IPS-NIHi7 (cell line): Measurements from ENCODE around the gene ICE2.
"Not testable (repeated sequence)": the region's sequence is repeated elsewhere in the genome, so short reads cannot be mapped to it uniquely, and the experiment has no call there.

ENCODE experiments used
- DNase-seq: peaks from one replicate; pipeline ENCODE4 v3.0.0; 2012; ENCODE audit warnings: mixed read lengths; ENCODE audit errors: extremely low spot score

The ICE2 gene

DNA sequence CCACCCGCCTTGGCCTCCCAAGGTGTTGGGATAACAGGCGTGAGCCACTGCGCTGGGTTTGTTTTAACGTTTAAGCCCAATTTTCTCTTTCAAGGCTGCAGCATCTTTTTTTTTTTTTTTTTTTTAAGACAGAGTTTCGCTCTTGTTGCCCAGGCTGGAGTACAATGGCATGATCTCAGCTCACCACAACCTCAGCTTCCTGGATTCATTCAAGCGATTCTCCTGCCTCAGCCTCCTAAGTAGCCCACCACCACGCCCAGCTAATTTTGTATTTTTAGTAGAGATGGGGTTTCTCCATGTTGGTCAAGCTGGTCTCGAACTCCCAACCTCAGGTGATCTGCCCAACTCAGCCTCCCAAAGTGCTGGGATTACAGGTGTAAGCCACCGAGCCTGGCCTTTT, 68.6 kb downstream of the ICE2 start:
- DNase-seq, result not testable (repeated sequence)

DNA sequence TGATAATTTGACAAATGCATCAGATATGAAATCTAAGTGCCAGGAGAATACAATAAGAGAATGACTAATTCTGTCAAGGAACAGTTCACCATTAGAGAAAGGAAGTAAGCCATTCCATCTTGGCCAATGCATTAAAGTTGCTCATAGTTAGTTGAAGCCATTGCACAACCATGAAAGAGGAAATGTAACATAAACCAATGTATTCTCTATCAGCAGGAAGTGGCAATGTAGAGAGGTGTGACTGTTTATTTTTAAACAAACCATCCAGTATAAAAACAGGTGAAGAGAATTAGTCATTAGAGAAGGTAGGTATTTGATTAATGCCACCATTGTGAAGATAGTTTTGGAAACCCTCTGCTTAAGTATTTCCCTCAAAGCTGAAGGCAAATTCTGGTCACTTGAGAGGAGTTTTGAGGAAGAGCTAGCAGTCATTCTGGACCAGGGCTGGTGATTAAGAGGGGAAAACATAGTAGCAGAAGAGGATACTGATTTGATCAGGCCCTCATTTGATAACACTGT, 70.4 kb downstream of the ICE2 start:
- DNase-seq, result no peak

GRCh38 chr15:60407415-60407805, 71.5 kb downstream of the ICE2 start:
- peak; percentile 26 for DNase-seq

DNA sequence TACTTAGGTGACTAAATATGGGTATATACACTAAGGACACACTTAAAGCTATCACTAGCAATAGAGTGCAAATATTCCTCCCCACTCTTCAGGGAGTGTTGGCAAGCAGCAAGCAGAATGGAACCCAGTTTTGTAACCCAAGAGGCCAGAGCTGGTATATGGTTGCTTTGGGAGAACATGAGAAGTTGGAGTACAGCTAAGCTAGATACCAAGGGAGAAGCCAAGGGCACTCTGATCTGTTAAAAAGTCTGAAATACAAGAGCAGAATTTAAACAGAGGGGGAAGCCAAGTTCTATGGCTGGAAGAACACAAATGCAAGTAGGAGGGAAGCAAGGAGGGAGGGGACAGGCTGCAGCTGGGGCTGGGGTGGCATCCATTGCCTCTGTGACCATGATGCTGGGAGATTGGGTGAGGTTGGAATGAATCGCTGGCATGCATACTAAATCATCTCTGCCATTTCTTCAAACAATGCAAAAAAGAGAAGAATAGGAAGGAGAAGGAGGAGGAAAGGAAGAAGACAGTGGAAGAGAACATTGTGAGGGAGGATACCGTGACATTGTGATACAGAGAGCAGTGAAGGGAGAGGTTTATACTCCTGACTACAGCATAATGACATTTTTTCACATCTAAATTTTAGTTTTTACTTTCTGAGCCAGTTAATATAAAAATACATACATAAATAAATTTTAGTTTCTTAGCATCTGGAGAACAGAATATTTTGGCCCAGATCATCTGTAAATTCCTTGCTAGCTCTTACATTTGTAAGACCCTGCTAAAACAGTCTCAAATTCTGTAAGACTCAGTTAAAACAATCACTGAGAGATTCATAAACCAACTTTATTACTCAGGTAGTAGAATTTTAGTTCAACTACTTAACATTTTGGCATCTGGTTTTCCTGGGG, 72.2 kb downstream of the ICE2 start:
- no peak for DNase-seq

DNA sequence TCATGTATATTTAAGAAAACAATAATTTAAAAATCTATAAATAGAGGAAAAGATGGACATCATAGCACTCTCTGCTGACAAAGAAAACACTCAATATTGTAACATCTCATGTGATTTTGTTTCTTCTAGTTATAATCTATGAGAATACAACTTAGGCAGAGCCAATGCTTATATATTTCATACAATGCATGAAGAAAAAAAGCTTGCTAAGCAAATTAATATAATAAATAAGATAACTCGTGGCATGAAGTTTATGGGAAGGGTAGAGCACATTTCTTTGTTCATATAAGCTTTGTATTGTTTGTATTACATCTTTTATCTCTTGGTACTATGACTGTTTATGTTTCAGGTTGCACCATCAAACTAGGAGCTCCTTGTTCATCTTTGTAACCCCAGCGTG, 73.5 kb downstream of the ICE2 start:
- no peak for DNase-seq

- not testable (repeated sequence) for DNase-seq
Measured at GRCh38 chr15:60404351-60404750, 74.6 kb downstream of the ICE2 start.

GRCh38 chr15:60400944-60401343, 78.0 kb downstream of the ICE2 start:
- no peak for DNase-seq

DNA sequence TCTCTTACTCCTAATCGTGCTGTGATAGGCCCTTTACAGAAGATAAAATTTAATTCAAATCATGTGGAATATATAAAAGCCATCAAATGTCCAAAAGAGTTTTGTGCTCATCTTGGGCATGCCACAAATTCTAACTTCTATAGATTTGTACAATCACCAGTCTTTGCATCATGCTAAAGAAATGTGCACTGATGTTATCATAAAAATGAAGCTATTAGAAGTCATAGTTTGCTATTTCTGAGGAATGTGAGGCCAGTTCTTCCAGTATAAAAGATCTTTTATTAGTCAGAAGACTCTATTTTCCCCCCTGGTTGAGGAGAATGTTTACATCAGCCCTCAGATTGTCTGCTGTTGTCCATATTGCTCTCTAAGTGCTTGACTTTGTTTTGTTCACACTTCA, 79.0 kb downstream of the ICE2 start:
- no peak for DNase-seq

DNA sequence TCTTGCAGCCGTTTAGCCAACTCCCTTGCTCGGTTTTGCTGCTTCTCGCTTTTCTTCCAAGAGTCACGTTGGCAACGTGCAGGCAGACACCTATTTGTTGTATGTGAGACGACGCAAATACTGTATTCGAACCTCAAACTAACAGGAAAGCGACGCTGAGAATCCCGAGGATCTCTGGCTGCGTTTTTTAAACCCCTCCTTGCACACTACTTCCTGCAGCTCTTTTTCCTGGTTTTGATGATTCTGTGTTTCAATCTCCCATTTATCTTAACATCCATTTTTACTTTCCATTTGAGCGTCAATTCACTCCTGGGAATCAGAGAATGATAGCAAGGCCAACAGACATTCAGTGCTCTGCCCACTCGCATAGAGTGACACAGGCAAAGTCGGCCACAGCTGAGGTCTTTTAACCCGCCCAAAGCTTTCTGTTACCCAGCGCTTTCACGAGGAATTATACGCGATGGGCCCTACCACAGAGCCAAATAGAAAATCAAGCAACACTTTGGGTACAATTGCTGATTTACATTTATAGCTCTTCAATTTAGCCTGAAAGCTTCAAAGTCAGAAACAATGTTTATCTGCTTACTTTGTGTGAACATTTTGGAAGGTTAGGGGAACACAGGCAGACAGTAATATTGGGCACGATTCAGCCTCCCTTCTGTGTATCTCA, 79.6 kb downstream of the ICE2 start:
- no peak for DNase-seq

DNA sequence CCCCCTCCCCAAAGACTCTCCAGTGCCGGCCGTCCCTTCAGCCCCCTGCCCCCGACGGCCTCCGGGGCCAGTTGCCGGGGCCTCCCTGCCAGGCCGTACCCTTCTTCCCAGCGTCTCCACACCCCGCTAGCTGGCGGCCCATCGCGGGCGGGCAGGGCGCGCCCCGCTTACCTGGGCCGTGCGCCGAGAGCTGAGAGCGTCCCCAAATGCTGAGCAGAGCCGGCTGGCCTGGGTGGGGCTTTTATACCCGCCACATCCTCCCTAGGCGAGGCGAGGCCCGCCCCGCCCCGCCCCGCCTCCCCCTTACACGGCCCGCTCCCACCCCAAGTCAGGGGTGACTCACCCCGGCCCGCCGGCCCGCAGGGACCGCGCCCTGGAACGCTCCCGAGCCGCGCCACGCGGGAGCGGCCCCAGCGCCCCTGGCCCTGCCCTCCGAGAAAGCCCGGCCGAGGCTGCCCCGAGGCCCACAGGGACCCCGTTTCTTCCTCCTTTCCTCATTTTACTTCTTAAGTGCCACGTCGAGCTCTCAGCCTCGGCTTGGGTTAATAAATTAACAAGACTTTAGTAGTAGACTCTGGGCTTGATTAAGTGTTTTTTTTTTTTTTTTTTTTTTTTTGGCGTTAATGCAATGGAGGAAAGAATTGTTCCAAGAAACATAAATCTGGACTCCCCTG, 81.0 kb downstream of the ICE2 start, which contains the start of gene ANXA2:
ANXA2 (minus strand) TSS at position 215 of the 674 bp plus-strand sequence. CDS start 11,911 bp downstream, outside the sequence.
- DNase-seq, result peak; percentile 84

GRCh38 chr15:60396958-60397771, 81.8 kb downstream of the ICE2 start:
- peak; percentile 54 for DNase-seq

DNA sequence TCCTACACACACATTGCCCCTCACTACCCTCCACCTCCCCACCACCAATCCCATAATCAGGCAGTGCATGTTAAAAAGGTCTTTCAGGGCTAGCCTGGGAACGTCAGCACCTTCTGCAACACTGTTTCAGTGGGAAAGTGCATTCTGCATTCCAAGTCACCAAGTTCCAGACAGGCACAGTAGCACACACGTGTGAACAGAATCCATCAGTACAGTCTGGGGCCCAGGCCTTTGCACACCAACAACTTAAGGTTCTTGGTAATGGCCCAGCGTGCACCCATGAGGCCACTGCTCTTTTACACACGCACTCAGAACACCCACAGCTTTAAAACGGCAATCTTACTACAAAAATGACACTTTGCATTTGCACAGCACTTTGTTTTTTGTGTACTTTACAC, 82.4 kb downstream of the ICE2 start:
- DNase-seq, result no peak

- DNase-seq, result peak; percentile 22
Measured at GRCh38 chr15:60396100-60396499, 82.8 kb downstream of the ICE2 start.

- DNase-seq, result no peak
Measured at GRCh38 chr15:60395276-60396011, 83.5 kb downstream of the ICE2 start.

GRCh38 chr15:60394689-60395097, 84.2 kb downstream of the ICE2 start:
- no peak for DNase-seq

- no peak for DNase-seq
Measured at GRCh38 chr15:60392986-60393790, 85.8 kb downstream of the ICE2 start.

DNA sequence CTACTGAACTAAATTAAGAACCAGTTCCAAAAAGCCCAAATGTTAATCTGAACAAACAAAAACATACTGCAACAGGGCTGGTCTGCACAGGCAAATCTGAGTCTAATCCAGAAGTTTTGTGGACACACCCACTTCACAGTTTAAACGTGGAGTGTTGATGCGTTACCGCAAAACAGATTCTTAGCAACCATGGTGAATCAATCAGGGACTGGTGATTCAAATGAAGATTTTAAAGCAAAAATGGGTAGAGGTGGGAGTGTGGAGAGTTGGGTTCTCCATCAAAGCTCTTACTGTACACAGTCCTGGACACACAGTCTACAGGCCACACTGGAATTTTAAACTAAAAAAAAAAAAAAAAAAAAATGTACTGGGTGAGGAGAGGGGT, 86.3 kb downstream of the ICE2 start:
- DNase-seq, result no peak

DNA sequence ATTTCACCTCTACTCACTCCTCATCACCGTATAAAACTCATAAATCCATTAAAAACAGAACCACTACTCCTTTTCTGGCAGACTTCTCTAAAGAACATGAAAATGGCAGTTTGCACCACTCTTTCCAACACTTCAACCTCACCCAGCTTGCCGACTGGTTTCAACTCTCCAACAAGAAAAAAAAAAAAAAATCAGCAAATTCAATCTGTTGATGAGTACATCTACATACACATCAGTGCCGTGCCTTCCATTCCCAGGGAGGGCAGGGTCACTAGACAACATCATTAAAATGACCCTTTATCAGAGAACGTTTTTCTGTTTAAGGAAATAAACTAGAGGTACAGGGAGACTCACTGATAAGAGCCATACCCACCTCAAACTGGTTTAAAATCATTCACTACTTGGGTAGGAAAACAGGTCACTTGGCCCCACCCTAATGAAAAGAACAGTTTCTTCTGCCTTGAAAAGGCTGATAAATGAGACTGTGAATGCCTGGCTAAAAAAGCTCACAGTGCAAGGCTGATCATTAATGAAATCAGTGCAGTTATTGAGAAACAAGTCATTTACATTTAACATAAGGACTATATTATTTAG, 87.1 kb downstream of the ICE2 start:
- no peak for DNase-seq

DNA sequence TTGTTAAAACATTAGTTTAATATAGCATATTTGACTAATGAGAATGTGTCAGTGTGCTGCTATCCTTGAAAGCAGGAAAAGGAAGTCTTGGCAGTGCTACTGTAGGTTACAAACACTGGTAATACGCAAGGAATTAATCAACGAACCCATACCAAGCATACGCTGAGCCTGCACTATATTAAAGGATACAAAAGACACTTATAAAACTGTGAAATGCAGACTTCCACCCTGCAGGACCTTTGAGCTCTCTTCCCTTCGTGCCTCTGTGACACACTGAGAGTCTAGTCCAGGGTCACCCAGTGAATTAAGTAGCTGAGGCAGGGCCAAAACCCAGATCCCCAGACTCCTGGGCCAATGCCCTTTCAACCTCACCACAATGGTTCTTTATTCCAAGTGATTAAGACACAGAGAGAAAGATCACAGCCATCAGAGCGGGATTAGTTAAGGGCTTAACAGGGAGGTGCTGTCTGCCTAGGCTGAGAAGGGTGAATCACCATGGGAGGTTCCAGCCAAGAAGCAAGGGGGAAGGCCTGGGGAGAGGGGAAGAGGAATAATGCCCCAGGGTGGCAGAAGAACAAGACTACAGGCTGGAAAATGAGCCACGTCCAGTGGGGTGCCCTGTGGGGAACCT, 88.0 kb downstream of the ICE2 start:
- DNase-seq, result peak; percentile 58
